Liver (tissue), 9 donors: Measurements from ENCODE around the gene GFRA4. TPM values are rescaled to one million over a fixed set of nuclear protein-coding genes. Genes with fewer than 3 reads are reported as not detected.

Experiments used
- DNase-seq: peaks from one replicate; pipeline ENCODE4 v3.0.0-alpha.2; 2017; ENCODE audit warnings: low spot score
- H3K27ac ChIP-seq, 2 donors: one replicate each; pipeline ENCODE4 v1.7.0; 2013; ENCODE audit warnings: inconsistent platforms in 2 of 2, low read length in 2 of 2, control low read depth in 1 of 2, low read depth in 1 of 2, mild to moderate bottlenecking in 1 of 2
- H3K27me3 ChIP-seq, 4 donors: one replicate each; pipeline versions ENCODE4 v1.6.1 to v1.7.0; 2013; ENCODE audit warnings: low read length in 3 of 4, inconsistent platforms in 1 of 4, mild to moderate bottlenecking in 1 of 4, moderate library complexity in 1 of 4; ENCODE audit not compliant: control insufficient read depth in 4 of 4, insufficient read depth in 4 of 4
- H3K36me3 ChIP-seq, 4 donors: one replicate each; pipeline versions ENCODE4 v1.6.1 to v1.7.0; 2013; ENCODE audit warnings: low read length in 3 of 4, mild to moderate bottlenecking in 3 of 4, low read depth in 1 of 4, moderate library complexity in 1 of 4; ENCODE audit not compliant: control insufficient read depth in 4 of 4, insufficient read depth in 3 of 4
- H3K4me1 ChIP-seq, 4 donors: one replicate each; pipeline versions ENCODE4 v1.6.1 to v1.7.0; 2013; ENCODE audit warnings: low read length in 3 of 4, mild to moderate bottlenecking in 3 of 4, moderate library complexity in 1 of 4; ENCODE audit not compliant: control insufficient read depth in 4 of 4, insufficient read depth in 4 of 4
- H3K4me3 ChIP-seq, 3 donors: one replicate each; pipeline versions ENCODE4 v1.6.1 to v1.7.0; 2013; ENCODE audit warnings: low read length in 3 of 3, control low read depth in 1 of 3, low read depth in 1 of 3, mild to moderate bottlenecking in 1 of 3
- H3K9ac ChIP-seq, 2 donors: one replicate each; pipeline ENCODE4 v1.7.0; 2013; ENCODE audit warnings: low read length in 2 of 2, mild to moderate bottlenecking in 2 of 2, moderate library complexity in 2 of 2, control low read depth in 1 of 2, low read depth in 1 of 2
- H3K9me3 ChIP-seq, 4 donors: one replicate each; pipeline versions ENCODE4 v1.6.1 to v1.7.0; 2013; ENCODE audit warnings: low read length in 3 of 4; ENCODE audit not compliant: control insufficient read depth in 4 of 4
- ATF3 ChIP-seq: IDR thresholded peaks from 2 replicates; pipeline ENCODE4 v1.6.1; 2016; ENCODE audit warnings: antibody characterized with exemption
- EGR1 ChIP-seq, 2 donors: IDR thresholded peaks; 2 replicates each; pipeline ENCODE4 v1.6.1; 2016 to 2018; ENCODE audit warnings: antibody characterized with exemption in 2 of 2, low read depth in 2 of 2
- FOXA2 ChIP-seq: IDR thresholded peaks from 2 replicates; pipeline ENCODE4 v1.6.1; 2016; ENCODE audit warnings: antibody characterized with exemption
- GABPA ChIP-seq, 2 donors: IDR thresholded peaks in 1 of 2; conservative IDR thresholded peaks in 1 of 2; 2 replicates each; pipeline ENCODE4 v1.6.1; 2016; ENCODE audit warnings: antibody characterized with exemption in 2 of 2, mild to moderate bottlenecking in 1 of 2, moderate library complexity in 1 of 2
- HNF4A ChIP-seq, 2 donors: conservative IDR thresholded peaks; 2 replicates each; pipeline ENCODE4 v1.6.1; 2016; ENCODE audit warnings: antibody characterized with exemption in 2 of 2, mild to moderate bottlenecking in 2 of 2
- HNF4G ChIP-seq: IDR thresholded peaks from 2 replicates; pipeline ENCODE4 v1.6.1; 2016; ENCODE audit warnings: antibody characterized with exemption
- JUND ChIP-seq, 2 donors: IDR thresholded peaks; 2 replicates each; pipeline ENCODE4 v1.6.1; 2016; ENCODE audit warnings: antibody characterized with exemption in 2 of 2
- MAX ChIP-seq: IDR thresholded peaks from 2 replicates; pipeline ENCODE4 v1.6.1; 2016; ENCODE audit warnings: antibody characterized with exemption
- NR2F2 ChIP-seq: IDR thresholded peaks from 2 replicates; pipeline ENCODE4 v1.6.1; 2016; ENCODE audit warnings: antibody characterized with exemption
- RAD21 ChIP-seq, 2 donors: IDR thresholded peaks; 2 replicates each; pipeline ENCODE4 v1.6.1; 2016; ENCODE audit warnings: antibody characterized with exemption in 2 of 2, mild to moderate bottlenecking in 2 of 2
- RXRA ChIP-seq, 2 donors: IDR thresholded peaks; 2 replicates each; pipeline ENCODE4 v1.6.1; 2017 to 2018; ENCODE audit warnings: antibody characterized with exemption in 2 of 2, mild to moderate bottlenecking in 1 of 2
- SP1 ChIP-seq: IDR thresholded peaks from 2 replicates; pipeline ENCODE4 v1.6.1; 2018; ENCODE audit warnings: antibody characterized with exemption, mild to moderate bottlenecking
- WGBS: extraction: QIAGEN DNeasy Blood & Tissue Kit; methylation state at CpG from one replicate; pipeline ENCODE4 v1.1.7; 2013; 5-methylcytosine and 5-hydroxymethylcytosine counted together
- polyA plus RNA-seq, 2 donors: library from polyadenylated mRNA; stranded (reverse) in 1 of 2; unstranded in 1 of 2; fragments of 200-250 nt in 1 of 2; fragments of >200 nt in 1 of 2; fragmentation: Nextera tagmentation in 1 of 2; extraction: Ambion mirVana in 1 of 2; gene quantifications; one replicate each; pipeline versions ENCODE4 v1.2.1 to v1.2.3, GENCODE V29; 2013 to 2015
- total RNA-seq, 2 donors: library from RNA; depleted of rRNA; stranded (reverse); fragments of >200 nt; gene quantifications; one replicate each; pipeline ENCODE4 v1.2.3, GENCODE V29; 2014
- TF ChIP-seq, protein P1 (sequence below): fragments of 150-350 bp; IDR thresholded peaks from 2 replicates; pipeline ENCODE4 v1.5.1; 2017; ENCODE audit warnings: improper control_type of control experiment, low read depth, low read length; ENCODE audit not compliant: missing input control
- TF ChIP-seq, protein P2 (sequence below): IDR thresholded peaks from 2 replicates; pipeline ENCODE4 v1.6.1; 2016; ENCODE audit warnings: antibody characterized with exemption, mild to moderate bottlenecking
- TF ChIP-seq, protein P3 (sequence below): IDR thresholded peaks from 2 replicates; pipeline ENCODE4 v1.6.1; 2016; ENCODE audit warnings: antibody characterized with exemption
- donor health status: healthy.
- donor health status: healthy.
- donor health status: healthy.
- donor health status: healthy.
- donor health status: healthy.

Gene GFRA4
- total and polyA plus RNA-seq, 4 donors: not detected

GRCh38 chr20:3677733-3678132 is 14.5 kb upstream of the GFRA4 start:
- H3K27me3 ChIP-seq: peaks cover 2 to 12% (median 10%) of the 10 kb centered on the region in 4 donors
- no peak overlapping the region for H3K27ac ChIP-seq
- WGBS: 71% methylated on average over 8 of the region's 8 CpGs

DNA sequence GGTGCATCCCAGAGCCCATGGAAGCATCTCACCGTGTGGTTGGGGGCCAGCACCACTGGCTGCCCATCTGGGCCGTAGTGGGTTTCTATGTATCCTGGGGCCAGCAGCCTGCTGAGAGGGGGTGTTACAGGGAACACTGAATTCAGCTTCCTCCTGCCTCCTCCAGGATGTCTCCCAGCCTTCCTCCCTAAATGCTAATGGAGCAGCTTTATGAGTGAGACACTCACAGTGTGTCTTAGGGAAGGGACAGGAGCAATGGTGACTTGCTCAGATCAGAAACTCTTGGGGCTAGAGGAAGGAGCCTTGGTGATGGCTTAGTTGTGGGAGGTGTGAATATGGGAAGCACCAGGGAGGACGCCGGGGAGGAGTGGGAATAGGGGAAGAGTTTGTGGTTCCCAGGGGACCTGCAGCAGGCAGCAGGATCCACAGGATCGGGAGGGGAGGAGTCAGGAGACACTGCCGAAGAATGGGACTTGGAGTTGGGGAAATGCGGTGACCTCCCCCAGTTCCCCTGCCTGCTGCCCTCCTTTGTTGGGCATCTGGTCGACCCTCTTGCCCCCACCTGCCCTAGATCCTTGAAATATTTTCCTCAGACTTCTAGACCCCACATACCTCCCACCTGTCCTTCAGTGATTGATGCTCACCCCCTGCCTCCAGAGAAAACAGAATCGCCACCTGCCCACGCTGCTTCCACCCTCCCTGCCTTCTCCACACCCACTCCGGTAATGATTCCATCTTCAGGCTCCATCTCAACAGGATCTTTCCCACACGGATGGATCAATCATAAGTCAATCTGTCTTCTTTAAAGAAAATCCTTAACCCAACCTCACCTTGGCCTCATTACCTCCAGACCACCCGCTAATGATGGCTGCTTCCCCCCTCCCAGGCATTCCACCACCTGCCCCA is 12.0 kb upstream of the GFRA4 start:
- peaks cover 0 to 10% (median 3%) of the 10 kb centered on the region in 4 donors for H3K4me1 ChIP-seq
- H3K4me3 ChIP-seq: no peak overlapping the region
- no peak for TF ChIP-seq EGR1 (IDR thresholded peaks at IDR 0.05; ENCODE audit: low read depth in 2 of 2)
- no peak for TF ChIP-seq ATF3
- TF ChIP-seq, protein P1, sequence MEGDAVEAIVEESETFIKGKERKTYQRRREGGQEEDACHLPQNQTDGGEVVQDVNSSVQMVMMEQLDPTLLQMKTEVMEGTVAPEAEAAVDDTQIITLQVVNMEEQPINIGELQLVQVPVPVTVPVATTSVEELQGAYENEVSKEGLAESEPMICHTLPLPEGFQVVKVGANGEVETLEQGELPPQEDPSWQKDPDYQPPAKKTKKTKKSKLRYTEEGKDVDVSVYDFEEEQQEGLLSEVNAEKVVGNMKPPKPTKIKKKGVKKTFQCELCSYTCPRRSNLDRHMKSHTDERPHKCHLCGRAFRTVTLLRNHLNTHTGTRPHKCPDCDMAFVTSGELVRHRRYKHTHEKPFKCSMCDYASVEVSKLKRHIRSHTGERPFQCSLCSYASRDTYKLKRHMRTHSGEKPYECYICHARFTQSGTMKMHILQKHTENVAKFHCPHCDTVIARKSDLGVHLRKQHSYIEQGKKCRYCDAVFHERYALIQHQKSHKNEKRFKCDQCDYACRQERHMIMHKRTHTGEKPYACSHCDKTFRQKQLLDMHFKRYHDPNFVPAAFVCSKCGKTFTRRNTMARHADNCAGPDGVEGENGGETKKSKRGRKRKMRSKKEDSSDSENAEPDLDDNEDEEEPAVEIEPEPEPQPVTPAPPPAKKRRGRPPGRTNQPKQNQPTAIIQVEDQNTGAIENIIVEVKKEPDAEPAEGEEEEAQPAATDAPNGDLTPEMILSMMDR: no peak
- no peak for TF ChIP-seq FOXA2
- no peak for TF ChIP-seq SP1
- TF ChIP-seq GABPA (IDR thresholded peaks at IDR 0.05 in 1 of 2, conservative IDR thresholded peaks at IDR 0.05 in 1 of 2): no peak
- TF ChIP-seq, protein P2, sequence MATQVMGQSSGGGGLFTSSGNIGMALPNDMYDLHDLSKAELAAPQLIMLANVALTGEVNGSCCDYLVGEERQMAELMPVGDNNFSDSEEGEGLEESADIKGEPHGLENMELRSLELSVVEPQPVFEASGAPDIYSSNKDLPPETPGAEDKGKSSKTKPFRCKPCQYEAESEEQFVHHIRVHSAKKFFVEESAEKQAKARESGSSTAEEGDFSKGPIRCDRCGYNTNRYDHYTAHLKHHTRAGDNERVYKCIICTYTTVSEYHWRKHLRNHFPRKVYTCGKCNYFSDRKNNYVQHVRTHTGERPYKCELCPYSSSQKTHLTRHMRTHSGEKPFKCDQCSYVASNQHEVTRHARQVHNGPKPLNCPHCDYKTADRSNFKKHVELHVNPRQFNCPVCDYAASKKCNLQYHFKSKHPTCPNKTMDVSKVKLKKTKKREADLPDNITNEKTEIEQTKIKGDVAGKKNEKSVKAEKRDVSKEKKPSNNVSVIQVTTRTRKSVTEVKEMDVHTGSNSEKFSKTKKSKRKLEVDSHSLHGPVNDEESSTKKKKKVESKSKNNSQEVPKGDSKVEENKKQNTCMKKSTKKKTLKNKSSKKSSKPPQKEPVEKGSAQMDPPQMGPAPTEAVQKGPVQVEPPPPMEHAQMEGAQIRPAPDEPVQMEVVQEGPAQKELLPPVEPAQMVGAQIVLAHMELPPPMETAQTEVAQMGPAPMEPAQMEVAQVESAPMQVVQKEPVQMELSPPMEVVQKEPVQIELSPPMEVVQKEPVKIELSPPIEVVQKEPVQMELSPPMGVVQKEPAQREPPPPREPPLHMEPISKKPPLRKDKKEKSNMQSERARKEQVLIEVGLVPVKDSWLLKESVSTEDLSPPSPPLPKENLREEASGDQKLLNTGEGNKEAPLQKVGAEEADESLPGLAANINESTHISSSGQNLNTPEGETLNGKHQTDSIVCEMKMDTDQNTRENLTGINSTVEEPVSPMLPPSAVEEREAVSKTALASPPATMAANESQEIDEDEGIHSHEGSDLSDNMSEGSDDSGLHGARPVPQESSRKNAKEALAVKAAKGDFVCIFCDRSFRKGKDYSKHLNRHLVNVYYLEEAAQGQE: no peak
- no peak for TF ChIP-seq JUND (IDR thresholded peaks at IDR 0.05)
- TF ChIP-seq MAX: no peak
- TF ChIP-seq HNF4G: no peak
- no peak for TF ChIP-seq RAD21 (IDR thresholded peaks at IDR 0.05)
- no peak for TF ChIP-seq HNF4A (conservative IDR thresholded peaks at IDR 0.05)
- TF ChIP-seq NR2F2: no peak
- TF ChIP-seq, protein P3, sequence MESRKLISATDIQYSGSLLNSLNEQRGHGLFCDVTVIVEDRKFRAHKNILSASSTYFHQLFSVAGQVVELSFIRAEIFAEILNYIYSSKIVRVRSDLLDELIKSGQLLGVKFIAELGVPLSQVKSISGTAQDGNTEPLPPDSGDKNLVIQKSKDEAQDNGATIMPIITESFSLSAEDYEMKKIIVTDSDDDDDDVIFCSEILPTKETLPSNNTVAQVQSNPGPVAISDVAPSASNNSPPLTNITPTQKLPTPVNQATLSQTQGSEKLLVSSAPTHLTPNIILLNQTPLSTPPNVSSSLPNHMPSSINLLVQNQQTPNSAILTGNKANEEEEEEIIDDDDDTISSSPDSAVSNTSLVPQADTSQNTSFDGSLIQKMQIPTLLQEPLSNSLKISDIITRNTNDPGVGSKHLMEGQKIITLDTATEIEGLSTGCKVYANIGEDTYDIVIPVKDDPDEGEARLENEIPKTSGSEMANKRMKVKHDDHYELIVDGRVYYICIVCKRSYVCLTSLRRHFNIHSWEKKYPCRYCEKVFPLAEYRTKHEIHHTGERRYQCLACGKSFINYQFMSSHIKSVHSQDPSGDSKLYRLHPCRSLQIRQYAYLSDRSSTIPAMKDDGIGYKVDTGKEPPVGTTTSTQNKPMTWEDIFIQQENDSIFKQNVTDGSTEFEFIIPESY: no peak
- H3K9me3 ChIP-seq: no peaks in the 10 kb centered on the region
- 43% methylated on average over 13 of the region's 13 CpGs for WGBS
- H3K27me3 ChIP-seq: peaks cover 4 to 10% (median 6%) of the 10 kb centered on the region in 4 donors
- no peak for DNase-seq
- no peak overlapping the region for H3K27ac ChIP-seq
- H3K9ac ChIP-seq: no peak overlapping the region
- H3K36me3 ChIP-seq: no peaks in the 10 kb centered on the region

More at GRCh38 chr20:3677733-3678132, 14.5 kb upstream of the GFRA4 start:
- H3K9me3 ChIP-seq: no peaks in the 10 kb centered on the region
- TF ChIP-seq, protein P1: no peak
- no peak for TF ChIP-seq RXRA (IDR thresholded peaks at IDR 0.05)
- no peak for TF ChIP-seq MAX
- no peak for TF ChIP-seq JUND (IDR thresholded peaks at IDR 0.05)
- no peak for TF ChIP-seq HNF4A (conservative IDR thresholded peaks at IDR 0.05)
- TF ChIP-seq NR2F2: no peak
- DNase-seq: no peak
- no peak overlapping the region for H3K9ac ChIP-seq
- H3K4me3 ChIP-seq: no peak overlapping the region
- H3K36me3 ChIP-seq: no peaks in the 10 kb centered on the region
- peaks cover 0 to 11% (median 7%) of the 10 kb centered on the region in 4 donors for H3K4me1 ChIP-seq
